Heart left ventricle (tissue), 13 donors: ENCODE data around the gene ERP29.

ENCODE experiments used
- POLR2A ChIP-seq, 2 donors: fragments of 450-650 bp; IDR thresholded peaks; one replicate each; pipeline ENCODE4 v1.6.1; 2017; ENCODE audit warnings: antibody characterized with exemption in 2 of 2, mild to moderate bottlenecking in 2 of 2, moderate library complexity in 2 of 2
- TF ChIP-seq, protein P1 (sequence below), 12 donors: fragments of 200-600 bp; sonication (generic) in 4 of 12; IDR thresholded peaks; one replicate each; pipeline versions ENCODE4 v1.5.0 to v1.8.0; 2018 to 2022; ENCODE audit warnings: antibody characterized with exemption in 12 of 12, mild to moderate bottlenecking in 5 of 12
- donor health status: ischemic (EF 13 %, LVEDD 7.1; RV severe dilation, severe dysfunction).
- donor health status: DM: no; HTN: yes; CAD: no.
- donor health status: DM: no; HTN: no; CAD: no.
- donor health status: ischemic (EF 25% LVEDD 6.9; RV normal size, moderate dysfunction).
- donor health status: ischemic (EF 25% LVEDD 5.7; RV mildly dilated, moderate dysfunction).
- donor health status: ischemic (EF 35%, LVEDD 5.7; RV mildly dilated, moderate dysfunction).
- donor health status: nonischemic (EF 11% LVEDD 7.7; RV severe dilation, severe dysfunction).
- donor health status: DM: yes; HTN: yes; CAD: no.
- donor health status: PGD.
- donor health status: ischemic (EF 29% LVEDD 5.4; RV normal size, mild dysfunction).
- donor health status: nonischemic (EF 23%, LVEDD 6.1; RV moderate dilation, normal function).

GRCh38 chr12:112000820-112001219, 12.4 kb upstream of the ERP29 start:
- TF ChIP-seq, protein P1, sequence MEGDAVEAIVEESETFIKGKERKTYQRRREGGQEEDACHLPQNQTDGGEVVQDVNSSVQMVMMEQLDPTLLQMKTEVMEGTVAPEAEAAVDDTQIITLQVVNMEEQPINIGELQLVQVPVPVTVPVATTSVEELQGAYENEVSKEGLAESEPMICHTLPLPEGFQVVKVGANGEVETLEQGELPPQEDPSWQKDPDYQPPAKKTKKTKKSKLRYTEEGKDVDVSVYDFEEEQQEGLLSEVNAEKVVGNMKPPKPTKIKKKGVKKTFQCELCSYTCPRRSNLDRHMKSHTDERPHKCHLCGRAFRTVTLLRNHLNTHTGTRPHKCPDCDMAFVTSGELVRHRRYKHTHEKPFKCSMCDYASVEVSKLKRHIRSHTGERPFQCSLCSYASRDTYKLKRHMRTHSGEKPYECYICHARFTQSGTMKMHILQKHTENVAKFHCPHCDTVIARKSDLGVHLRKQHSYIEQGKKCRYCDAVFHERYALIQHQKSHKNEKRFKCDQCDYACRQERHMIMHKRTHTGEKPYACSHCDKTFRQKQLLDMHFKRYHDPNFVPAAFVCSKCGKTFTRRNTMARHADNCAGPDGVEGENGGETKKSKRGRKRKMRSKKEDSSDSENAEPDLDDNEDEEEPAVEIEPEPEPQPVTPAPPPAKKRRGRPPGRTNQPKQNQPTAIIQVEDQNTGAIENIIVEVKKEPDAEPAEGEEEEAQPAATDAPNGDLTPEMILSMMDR (IDR thresholded peaks at IDR 0.05), result no peak
- no peak for TF ChIP-seq POLR2A (IDR thresholded peaks at IDR 0.05)
